Activated CD8-positive, alpha-beta memory T cell treated with anti-CD3 and anti-CD28 coated beads, Interleukin-2, amount 10 ng/mL, durations not matched to agents 7 days and 5 days (primary cell): ENCODE data around the gene XPO5. TPM values are rescaled to one million over a fixed set of nuclear protein-coding genes. Genes with fewer than 3 reads are reported as not detected.
A peak's percentile ranks its signal among the peaks of the same experiment; 100 is the strongest.
"Not testable (repeated sequence)": the region's sequence is repeated elsewhere in the genome, so short reads cannot be mapped to it uniquely, and the experiment has no call there.

Experiments
- ATAC-seq: fragments of 150-1000 bp; cut with Tn5 transposase; one replicate; pipeline ENCODE4 v1.10.0; 2021; ENCODE audit warnings: moderate library complexity
- CTCF ChIA-PET: fragments of 350-600 bp; sonication (Branson Sonifier 250); formaldehyde crosslinking; loops from one replicate; lab custom pipeline; 2021; ENCODE audit warnings: antibody characterized with exemption; lab: Charles Lee
- DNase-seq: peaks from one replicate; pipeline ENCODE4 v3.0.0-alpha.2; 2020
- H3K27ac Mint-ChIP-seq: one replicate; pipeline ENCODE4 v1.8.0; 2021; ENCODE audit warnings: mild to moderate bottlenecking, mixed read lengths
- H3K27me3 Mint-ChIP-seq: one replicate; pipeline ENCODE4 v1.8.0; 2021; ENCODE audit warnings: mixed read lengths
- H3K36me3 Mint-ChIP-seq: one replicate; pipeline ENCODE4 v1.8.0; 2021; ENCODE audit warnings: mild to moderate bottlenecking, mixed read lengths
- H3K4me1 Mint-ChIP-seq: one replicate; pipeline ENCODE4 v1.8.0; 2021; ENCODE audit warnings: mixed read lengths
- H3K4me3 Mint-ChIP-seq: one replicate; pipeline ENCODE4 v1.8.0; 2021; ENCODE audit warnings: mild to moderate bottlenecking, moderate library complexity, mixed read lengths
- H3K9me3 Mint-ChIP-seq: one replicate; pipeline ENCODE4 v1.8.0; 2022; ENCODE audit warnings: low read depth, mixed read lengths
- total RNA-seq, 2 experiments: library from RNA; stranded (reverse); gene quantifications; one replicate each; pipeline ENCODE4 v1.2.3, GENCODE V29; 2021

XPO5 gene
- total RNA-seq, 2 experiments from 2014 or later, result 83.2 to 105 TPM

- Mint-ChIP-seq H3K4me1 (peaks cover 6% of the 10 kb centered on the region), H3K36me3 (peaks cover 52% of the 10 kb centered on the region), H3K27ac (no peak overlapping the region), H3K9me3 (no peaks in the 10 kb centered on the region), H3K27me3 (no peaks in the 10 kb centered on the region), H3K4me3 (no peak overlapping the region)
- CTCF ChIA-PET, result interaction anchor here (1.0 to 3.1 kb wide), 4 partner anchors 18 to 58 kb away, joined by 3 to 28 read pairs (median 5); no protein-coding TSS in a partner anchor
- DNase-seq (no peak), ATAC-seq (no peak)
Observed at GRCh38 chr6:43609402-43609801, 33.6 kb upstream of the XPO5 start.

GRCh38 chr6:43608807-43609206, 33.0 kb upstream of the XPO5 start:
- Mint-ChIP-seq H3K9me3 (no peaks in the 10 kb centered on the region), H3K27ac (peak overlapping the region; percentile 54), H3K4me3 (no peak overlapping the region), H3K27me3 (no peaks in the 10 kb centered on the region), H3K4me1 (peaks cover 6% of the 10 kb centered on the region), H3K36me3 (peaks cover 52% of the 10 kb centered on the region)
- DNase-seq, result no peak
- CTCF ChIA-PET, result interaction anchor here (0.7 to 3.1 kb wide), 11 partner anchors 12 to 77 kb away, joined by 3 to 28 read pairs (median 4); no protein-coding TSS in a partner anchor
- no peak for ATAC-seq

- no peaks in the 10 kb centered on the region for H3K9me3 Mint-ChIP-seq
- no peaks in the 10 kb centered on the region for H3K27me3 Mint-ChIP-seq
- CTCF ChIA-PET, result interaction anchor here (0.7 to 3.1 kb wide), 19 partner anchors 11 to 469 kb away, joined by 3 to 28 read pairs (median 3); partner anchors contain the start of gene GTPBP2
- H3K36me3 Mint-ChIP-seq, result peaks cover 52% of the 10 kb centered on the region
- ATAC-seq (peak; percentile 64), DNase-seq (peak; percentile 72)
- H3K27ac Mint-ChIP-seq, result no peak overlapping the region
- H3K4me1 Mint-ChIP-seq, result peaks cover 6% of the 10 kb centered on the region
- no peak overlapping the region for H3K4me3 Mint-ChIP-seq
Observed at GRCh38 chr6:43608310-43608763, 32.5 kb upstream of the XPO5 start.

- H3K27ac Mint-ChIP-seq, result no peak overlapping the region
- CTCF ChIA-PET, result interaction anchor here (1.0 to 1.4 kb wide), 2 partner anchors 9 to 10 kb away, joined by 3 to 4 read pairs; no protein-coding TSS in a partner anchor
Observed at GRCh38 chr6:43606019-43606418, 30.2 kb upstream of the XPO5 start.

GRCh38 chr6:43604174-43604573, 28.3 kb upstream of the XPO5 start:
- DNase-seq (no peak), ATAC-seq (no peak)
- CTCF ChIA-PET, result interaction anchor here (1.1 to 1.3 kb wide), 2 partner anchors 10 to 63 kb away, joined by 3 to 4 read pairs; no protein-coding TSS in a partner anchor
- Mint-ChIP-seq H3K27ac (peak overlapping the region; percentile 0), H3K4me3 (no peak overlapping the region), H3K36me3 (peaks cover 53% of the 10 kb centered on the region), H3K9me3 (no peaks in the 10 kb centered on the region), H3K27me3 (no peaks in the 10 kb centered on the region), H3K4me1 (peaks cover 6% of the 10 kb centered on the region)

More at GRCh38 chr6:43606019-43606418, 30.2 kb upstream of the XPO5 start:
- Mint-ChIP-seq H3K4me1 (peaks cover 6% of the 10 kb centered on the region), H3K36me3 (peaks cover 55% of the 10 kb centered on the region), H3K4me3 (no peak overlapping the region), H3K27me3 (no peaks in the 10 kb centered on the region), H3K9me3 (no peaks in the 10 kb centered on the region)
- ATAC-seq (no peak), DNase-seq (no peak)

DNA sequence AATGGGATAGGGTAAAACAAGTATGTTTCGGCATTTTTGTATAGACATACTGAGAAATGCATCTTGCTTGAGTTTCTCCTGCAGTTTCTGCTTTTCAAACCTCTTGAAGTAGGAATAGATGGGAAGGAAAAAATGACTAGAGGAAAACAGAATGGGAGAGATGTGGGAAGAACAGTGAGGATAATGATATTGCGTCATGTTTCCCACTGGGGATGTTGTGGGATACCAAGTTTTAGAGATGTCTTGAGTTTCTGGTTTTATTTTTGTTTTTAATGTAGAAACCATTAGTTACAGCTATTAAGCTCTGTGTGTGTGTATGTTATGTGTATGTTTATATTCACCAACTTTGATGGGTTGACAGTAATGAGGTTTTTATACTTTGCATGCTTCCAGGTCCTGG, 24.8 kb upstream of the XPO5 start:
- H3K27ac Mint-ChIP-seq, result no peak overlapping the region
- H3K4me1 Mint-ChIP-seq, result no peaks in the 10 kb centered on the region
- DNase-seq (no peak), ATAC-seq (no peak)
- CTCF ChIA-PET, result interaction anchor here (1.3 kb wide), 1 partner anchor 22 kb away, joined by 3 read pairs; no protein-coding TSS in a partner anchor
- H3K36me3 Mint-ChIP-seq, result peaks cover 47% of the 10 kb centered on the region
- no peaks in the 10 kb centered on the region for H3K9me3 Mint-ChIP-seq
- no peaks in the 10 kb centered on the region for H3K27me3 Mint-ChIP-seq
- H3K4me3 Mint-ChIP-seq, result no peak overlapping the region

DNA sequence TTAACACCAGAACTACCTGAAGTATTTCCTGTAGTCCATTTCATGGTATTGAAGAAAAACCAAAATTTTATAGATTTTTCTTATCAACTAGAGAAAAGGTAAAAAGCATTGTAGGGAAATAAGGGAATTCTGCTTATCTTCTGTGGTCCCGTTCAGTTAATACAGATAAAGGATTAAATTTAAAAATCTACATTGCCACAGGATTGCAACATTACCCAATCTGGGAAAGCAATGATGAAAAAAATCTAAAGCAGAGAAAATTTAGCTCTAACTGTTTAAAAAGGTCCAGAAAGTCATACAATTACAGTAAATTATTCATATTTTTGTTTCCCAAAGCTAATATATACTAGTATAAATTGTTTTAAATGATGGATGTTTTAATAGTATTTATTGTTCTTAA, 18.1 kb upstream of the XPO5 start:
- Mint-ChIP-seq H3K9me3 (no peaks in the 10 kb centered on the region), H3K27me3 (no peaks in the 10 kb centered on the region), H3K4me3 (no peak overlapping the region), H3K36me3 (peaks cover 34% of the 10 kb centered on the region), H3K4me1 (peaks cover 5% of the 10 kb centered on the region), H3K27ac (no peak overlapping the region)
- DNase-seq (no peak), ATAC-seq (no peak)
- CTCF ChIA-PET, result interaction anchor here (0.9 to 5.8 kb wide), 2 partner anchors 14 to 181 kb away, joined by 3 to 28 read pairs; no protein-coding TSS in a partner anchor

DNA sequence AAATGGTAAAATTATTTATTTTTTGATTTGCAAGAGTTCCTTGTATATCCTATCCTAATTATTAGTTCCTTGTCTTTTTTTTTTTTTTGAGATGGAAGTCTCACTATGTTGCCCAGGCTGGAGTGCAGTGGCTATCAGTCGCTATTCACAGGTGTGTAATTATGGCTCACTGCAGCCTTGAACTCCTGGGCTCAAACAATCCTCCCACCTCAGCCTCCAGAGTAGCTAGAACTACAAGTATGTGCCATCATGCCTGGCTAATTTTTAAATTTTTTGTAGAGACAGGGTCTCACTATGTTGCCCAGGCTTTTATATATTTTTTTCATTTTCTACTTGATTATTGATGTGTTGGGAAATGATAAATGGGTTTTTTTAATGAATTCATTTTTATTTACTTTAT, 13.7 kb upstream of the XPO5 start:
- H3K36me3 Mint-ChIP-seq, result peaks cover 48% of the 10 kb centered on the region

GRCh38 chr6:43588194-43588593, 12.4 kb upstream of the XPO5 start:
- no peak for ATAC-seq
- Mint-ChIP-seq H3K27me3 (no peaks in the 10 kb centered on the region), H3K4me1 (peaks cover 32% of the 10 kb centered on the region), H3K36me3 (peaks cover 60% of the 10 kb centered on the region), H3K27ac (no peak overlapping the region), H3K4me3 (no peak overlapping the region), H3K9me3 (no peaks in the 10 kb centered on the region)
- CTCF ChIA-PET, result no interaction called here
- no peak for DNase-seq

More for the DNA sequence above, 13.7 kb upstream of the XPO5 start:
- not testable (repeated sequence) for H3K27me3 Mint-ChIP-seq, H3K9me3 Mint-ChIP-seq, H3K4me3 Mint-ChIP-seq, ATAC-seq, H3K27ac Mint-ChIP-seq, DNase-seq
- CTCF ChIA-PET, result interaction anchor here (5.8 kb wide), 1 partner anchor 19 kb away, joined by 28 read pairs; no protein-coding TSS in a partner anchor
- H3K4me1 Mint-ChIP-seq, result peaks cover 18% of the 10 kb centered on the region

DNA sequence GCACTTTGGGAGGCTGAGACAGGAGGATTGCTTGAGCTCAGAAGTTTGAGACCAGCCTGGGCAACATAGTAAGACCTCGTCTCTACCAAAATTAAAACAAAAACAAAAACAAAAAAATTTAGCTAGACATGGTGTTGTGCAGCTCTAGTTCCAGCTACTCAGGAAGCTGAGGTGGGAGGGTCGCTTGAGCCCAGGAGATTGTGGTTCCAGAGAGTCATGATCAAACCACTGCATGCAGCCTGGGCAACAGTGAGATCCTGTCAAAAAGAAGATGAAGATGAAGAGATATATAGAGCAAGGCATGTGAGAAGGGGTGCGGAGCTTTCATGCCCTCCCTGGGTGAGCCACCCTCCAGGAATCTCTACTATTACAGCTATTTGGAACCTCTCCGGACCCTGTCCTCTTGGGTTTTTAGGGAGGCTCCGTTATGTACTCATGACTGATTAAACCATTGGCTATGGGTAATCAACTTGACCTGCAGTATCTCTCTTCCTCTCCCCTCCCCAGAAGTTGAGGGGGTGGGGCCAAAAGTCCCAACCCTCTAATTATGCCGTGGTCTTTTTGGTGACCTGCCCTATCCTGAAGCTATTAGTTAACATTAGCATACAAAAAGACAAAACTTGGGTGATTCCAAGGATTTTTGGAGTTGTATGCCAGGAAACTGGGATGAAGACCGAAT, 9.2 kb upstream of the XPO5 start:
- Mint-ChIP-seq H3K9me3 (no peaks in the 10 kb centered on the region), H3K27ac (peak overlapping the region; percentile 79), H3K27me3 (no peaks in the 10 kb centered on the region), H3K36me3 (peaks cover 61% of the 10 kb centered on the region), H3K4me3 (peak overlapping the region; percentile 37), H3K4me1 (peaks cover 41% of the 10 kb centered on the region)
- ATAC-seq (peak; percentile 94), DNase-seq (peak; percentile 86)
- CTCF ChIA-PET, result interaction anchor here (0.7 to 1.3 kb wide), 3 partner anchors 12 to 36 kb away, joined by 3 read pairs; no protein-coding TSS in a partner anchor

DNA sequence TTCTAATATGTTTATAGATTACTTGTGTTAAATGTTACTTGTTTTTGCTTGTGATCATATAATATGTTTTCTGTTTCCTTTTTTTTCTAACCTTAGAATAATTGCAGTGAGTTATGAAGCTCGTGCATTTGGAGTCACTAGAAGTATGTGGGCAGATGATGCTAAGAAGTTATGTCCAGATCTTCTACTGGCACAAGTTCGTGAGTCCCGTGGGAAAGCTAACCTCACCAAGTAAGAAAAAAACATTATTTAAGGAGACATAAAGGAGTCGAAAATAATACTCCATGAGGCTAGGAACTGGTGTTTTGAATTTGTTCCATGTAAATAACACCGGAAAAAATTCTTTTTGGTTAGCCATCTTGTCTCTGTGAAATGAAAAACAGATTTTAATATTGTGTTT, 7.1 kb upstream of the XPO5 start:
- H3K4me3 Mint-ChIP-seq, result no peak overlapping the region
- DNase-seq (no peak), ATAC-seq (no peak)
- H3K27me3 Mint-ChIP-seq, result no peaks in the 10 kb centered on the region
- CTCF ChIA-PET, result interaction anchor here (1.1 kb wide), 1 partner anchor 12 kb away, joined by 4 read pairs; no protein-coding TSS in a partner anchor
- H3K27ac Mint-ChIP-seq, result peak overlapping the region; percentile 79
- H3K36me3 Mint-ChIP-seq, result peaks cover 61% of the 10 kb centered on the region
- H3K9me3 Mint-ChIP-seq, result no peaks in the 10 kb centered on the region
- peaks cover 58% of the 10 kb centered on the region for H3K4me1 Mint-ChIP-seq

- peak overlapping the region; percentile 100 for H3K4me3 Mint-ChIP-seq
- ATAC-seq (no peak), DNase-seq (no peak)
- H3K36me3 Mint-ChIP-seq, result peaks cover 47% of the 10 kb centered on the region
- H3K27me3 Mint-ChIP-seq, result no peaks in the 10 kb centered on the region
- CTCF ChIA-PET, result interaction anchor here (0.9 to 1.1 kb wide), 2 partner anchors 21 to 24 kb away, joined by 3 read pairs; no protein-coding TSS in a partner anchor
- no peaks in the 10 kb centered on the region for H3K9me3 Mint-ChIP-seq
- H3K27ac Mint-ChIP-seq, result peak overlapping the region; percentile 38
- H3K4me1 Mint-ChIP-seq, result peaks cover 52% of the 10 kb centered on the region
Observed at GRCh38 chr6:43579171-43579570, 3.3 kb upstream of the XPO5 start.

- Mint-ChIP-seq H3K36me3 (peaks cover 43% of the 10 kb centered on the region), H3K27ac (peak overlapping the region; percentile 38), H3K4me3 (peak overlapping the region; percentile 100), H3K9me3 (no peaks in the 10 kb centered on the region), H3K27me3 (no peaks in the 10 kb centered on the region), H3K4me1 (peaks cover 49% of the 10 kb centered on the region)
- CTCF ChIA-PET, result interaction anchor here (0.9 to 1.1 kb wide), 2 partner anchors 22 to 24 kb away, joined by 3 read pairs; no protein-coding TSS in a partner anchor
- DNase-seq (no peak), ATAC-seq (no peak)
Observed at GRCh38 chr6:43578748-43579147, 2.9 kb upstream of the XPO5 start.
